ENCODE results near the gene RIOK1.
"Not testable (repeated sequence)": the region's sequence is repeated elsewhere in the genome, so short reads cannot be mapped to it uniquely, and the experiment has no call there.

Gene RIOK1

GRCh38 chr6:7389451-7390225 lies at the start of gene RIOK1, which contains the start of gene CAGE1:
Gene RIOK1, plus strand, starts transcription at chr6:7389808. Its CDS starts 195 bp downstream, at chr6:7390003.
Gene CAGE1, minus strand, starts transcription at chr6:7389742. Its CDS starts 2,569 bp downstream, at chr6:7387173.
- DNase-seq, result peak; percentile 40

DNA sequence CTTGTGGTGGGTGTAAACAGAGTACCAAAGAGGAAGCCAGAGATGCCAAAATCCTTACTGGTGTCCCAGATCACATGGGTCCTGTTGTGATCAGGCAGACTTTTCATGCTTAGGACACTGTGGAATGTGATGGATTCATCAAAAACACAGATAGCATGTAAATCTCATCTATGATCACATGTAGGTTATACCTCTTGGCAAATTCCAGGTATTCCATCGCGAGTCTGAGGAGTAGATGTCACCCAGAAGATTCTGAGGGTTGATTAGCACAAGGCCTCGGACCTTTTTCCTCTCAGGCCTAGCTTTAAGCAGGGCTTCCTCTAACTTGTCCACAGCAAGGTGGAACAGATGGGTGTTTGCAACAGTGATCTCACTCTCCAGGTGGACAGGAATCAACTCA lies 48.3 kb upstream of the RIOK1 start:
- DNase-seq, result no peak

- DNase-seq, result no peak
Observed at GRCh38 chr6:7341989-7342742, 47.4 kb upstream of the RIOK1 start.

DNA sequence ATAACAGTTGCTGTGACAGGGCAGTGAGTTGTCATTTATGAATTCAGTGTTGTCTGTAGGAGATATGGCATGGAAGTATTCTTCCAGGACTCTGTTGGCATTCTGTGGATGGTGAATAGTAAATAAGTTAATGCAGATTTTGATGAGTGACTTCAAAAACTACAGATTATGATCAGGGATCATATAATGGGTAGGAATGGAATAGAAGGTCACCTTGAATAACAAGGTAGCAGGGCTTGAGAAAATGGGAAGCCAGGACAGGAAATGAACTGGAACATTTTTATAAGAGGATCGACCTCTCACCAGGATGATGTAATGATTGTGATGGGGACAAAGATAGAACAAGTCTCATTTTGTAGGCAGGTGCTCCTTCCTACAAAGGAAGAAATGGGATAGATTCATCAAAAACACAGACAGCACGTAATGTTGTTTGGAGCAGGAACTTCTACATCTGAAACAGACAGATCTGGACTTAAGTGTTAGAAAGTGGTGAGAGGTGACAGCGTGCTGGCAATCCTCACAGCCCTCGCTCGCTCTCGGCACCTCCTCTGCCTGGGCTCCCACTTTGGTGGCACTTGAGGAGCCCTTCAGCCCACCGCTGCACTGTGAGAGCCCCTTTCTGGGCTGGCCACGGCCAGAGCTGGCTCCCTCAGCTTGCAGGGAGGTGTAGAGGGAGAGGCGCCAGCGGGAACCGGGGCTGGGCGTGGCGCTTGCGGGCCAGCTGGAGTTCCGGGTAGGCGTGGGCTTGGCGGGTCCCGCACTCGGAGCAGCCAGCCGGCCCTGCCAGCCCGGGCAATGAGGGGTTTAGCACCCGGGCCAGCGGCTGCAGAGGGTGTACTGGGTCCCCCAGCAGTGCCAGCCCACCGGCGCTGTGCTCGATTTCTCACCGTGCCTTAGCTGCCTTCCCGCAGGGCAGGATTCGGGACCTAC lies 45.8 kb upstream of the RIOK1 start:
- no peak for DNase-seq

DNA sequence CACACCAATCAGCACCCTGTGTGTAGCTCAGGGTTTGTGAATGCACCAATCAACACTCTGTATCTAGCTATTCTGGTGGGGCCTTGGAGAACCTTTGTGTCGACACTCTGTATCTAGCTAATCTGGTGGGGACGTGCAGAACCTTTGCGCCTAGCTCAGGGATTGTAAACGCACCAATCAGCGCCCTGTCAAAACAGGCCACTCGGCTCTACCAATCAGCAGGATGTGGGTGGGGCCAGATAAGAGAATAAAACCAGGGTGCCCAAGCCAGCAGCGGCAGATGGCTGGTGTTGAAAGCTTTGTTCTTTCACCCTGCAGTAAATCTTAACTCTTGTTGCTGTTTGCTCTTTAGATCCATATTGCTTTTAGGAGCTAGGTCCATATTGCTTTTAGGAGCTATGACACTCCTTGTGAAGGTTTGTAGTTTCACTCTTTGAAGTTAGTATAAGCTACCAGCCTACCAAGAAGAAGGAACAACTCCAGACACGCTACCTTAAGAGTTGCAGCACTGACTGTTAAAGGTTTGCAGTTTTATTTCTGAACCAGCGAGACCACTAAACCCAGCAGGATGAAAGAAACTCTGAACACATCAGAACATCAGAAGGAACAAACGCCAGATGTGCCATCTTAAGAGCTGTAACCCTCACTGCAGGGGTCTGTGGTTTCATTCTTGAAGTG lies 44.7 kb upstream of the RIOK1 start:
- DNase-seq, result not testable (repeated sequence)

GRCh38 chr6:7347551-7347997 lies 42.0 kb upstream of the RIOK1 start:
- not testable (repeated sequence) for DNase-seq

- DNase-seq, result not testable (repeated sequence)
Observed at GRCh38 chr6:7350591-7350990, 39.0 kb upstream of the RIOK1 start.

GRCh38 chr6:7351916-7352315 lies 37.7 kb upstream of the RIOK1 start:
- DNase-seq, result not testable (repeated sequence)

DNA sequence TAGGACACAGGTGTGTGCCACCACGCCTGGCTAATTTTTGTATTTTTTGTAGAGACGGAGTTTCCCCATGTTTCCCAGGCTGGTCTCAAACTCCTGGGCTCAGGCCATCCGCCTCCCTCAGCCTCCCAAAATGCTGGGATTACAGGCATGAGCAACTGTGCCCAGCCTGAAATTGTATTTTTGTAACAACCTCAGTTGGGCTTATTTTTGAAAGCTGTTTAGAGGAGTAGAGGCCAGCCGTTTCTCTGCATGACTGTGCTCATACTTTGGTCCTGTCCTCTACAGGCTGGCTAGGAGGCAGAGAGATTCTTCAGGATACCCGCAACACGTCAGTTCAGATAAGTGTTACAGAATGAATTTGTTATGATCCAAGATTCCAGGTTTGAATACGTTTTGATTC lies 22.2 kb upstream of the RIOK1 start:
- no peak for DNase-seq

DNA sequence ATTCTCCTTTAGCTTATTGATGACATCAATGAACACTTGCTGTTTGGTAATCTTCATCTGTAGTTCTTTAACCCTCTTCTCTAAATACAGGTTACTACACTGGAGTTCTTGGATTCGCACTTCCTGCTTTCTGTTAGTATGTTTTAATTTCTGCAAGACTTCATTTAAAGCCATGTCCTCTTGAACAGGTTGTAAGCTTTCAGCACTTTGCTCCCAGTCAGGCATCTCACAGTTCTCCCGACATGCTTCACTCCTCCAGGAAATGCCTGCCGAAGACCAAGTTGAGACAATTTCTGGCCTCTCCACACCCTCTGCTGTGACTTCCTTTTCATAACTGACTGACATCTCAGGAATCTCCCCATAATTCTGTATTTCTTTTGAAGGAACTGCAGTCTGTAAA lies 15.9 kb upstream of the RIOK1 start:
- DNase-seq, result no peak

GRCh38 chr6:7377961-7378360 lies 11.6 kb upstream of the RIOK1 start:
- no peak for DNase-seq

- no peak for DNase-seq
Observed at GRCh38 chr6:7378740-7379139, 10.9 kb upstream of the RIOK1 start.

DNA sequence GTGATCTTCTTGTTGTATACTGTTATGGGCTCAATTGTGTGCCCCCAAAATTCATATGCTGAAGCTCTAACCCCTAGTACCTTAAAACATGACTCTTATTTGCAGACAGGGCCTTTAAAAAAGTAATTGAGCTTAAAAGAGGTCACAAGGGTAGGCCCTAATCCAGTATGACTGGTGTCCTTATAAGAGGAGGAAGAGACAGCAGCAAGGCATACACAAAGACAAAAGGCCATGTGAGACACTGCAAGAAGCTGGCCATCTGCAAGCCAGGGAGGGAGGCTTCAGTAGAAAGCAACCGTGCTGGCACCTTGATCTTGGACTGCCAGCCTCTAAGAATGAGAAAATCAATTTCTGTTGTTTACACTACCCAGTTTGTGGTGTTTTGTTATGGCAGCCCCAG lies 8.5 kb upstream of the RIOK1 start:
- DNase-seq, result no peak

GRCh38 chr6:7389162-7389450 lies 502 bp upstream of the RIOK1 start:
- DNase-seq, result no peak

- no peak for DNase-seq
Observed at GRCh38 chr6:7390226-7390878, 744 bp downstream of the RIOK1 start.

GRCh38 chr6:7391151-7391550 lies 1.5 kb downstream of the RIOK1 start:
- DNase-seq, result no peak

DNA sequence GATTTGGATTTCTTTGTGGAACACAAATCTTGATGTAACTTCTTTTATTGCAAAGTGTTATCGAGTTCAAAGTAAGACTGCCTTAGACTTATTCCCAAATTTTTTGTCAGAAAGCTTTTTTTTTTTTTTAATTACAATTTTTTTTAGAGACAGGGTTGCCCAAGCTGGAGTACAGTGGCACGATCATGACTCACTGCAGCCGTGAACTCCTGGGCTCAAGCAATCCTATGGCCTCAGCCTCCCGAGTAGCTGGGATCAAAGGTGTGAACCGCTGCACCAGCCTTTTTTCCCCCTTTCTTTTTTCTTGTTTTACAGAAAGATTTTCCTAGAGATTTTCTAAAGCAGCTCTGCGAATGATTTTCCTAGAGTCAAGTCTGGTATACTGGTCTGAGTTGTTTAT lies 2.8 kb downstream of the RIOK1 start:
- no peak for DNase-seq

DNA sequence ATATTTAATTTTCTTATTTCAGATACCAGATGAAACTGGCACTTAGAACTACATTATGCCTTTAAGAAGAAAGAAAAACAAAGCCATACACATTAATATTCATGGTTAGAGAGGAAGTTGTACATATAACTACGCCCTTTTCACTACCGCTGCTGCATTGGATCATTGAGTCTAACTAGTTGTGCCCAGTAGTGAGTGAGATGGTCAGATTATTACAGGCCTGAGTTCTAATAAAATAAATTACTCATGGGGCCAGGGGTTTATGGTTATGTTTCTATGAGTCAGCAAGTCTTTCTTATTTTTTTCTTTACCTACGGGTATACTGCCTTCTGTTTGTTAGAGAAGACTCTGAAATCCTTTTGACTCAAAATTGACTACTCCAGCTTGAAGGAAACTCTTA lies 11.5 kb downstream of the RIOK1 start:
- no peak for DNase-seq

DNA sequence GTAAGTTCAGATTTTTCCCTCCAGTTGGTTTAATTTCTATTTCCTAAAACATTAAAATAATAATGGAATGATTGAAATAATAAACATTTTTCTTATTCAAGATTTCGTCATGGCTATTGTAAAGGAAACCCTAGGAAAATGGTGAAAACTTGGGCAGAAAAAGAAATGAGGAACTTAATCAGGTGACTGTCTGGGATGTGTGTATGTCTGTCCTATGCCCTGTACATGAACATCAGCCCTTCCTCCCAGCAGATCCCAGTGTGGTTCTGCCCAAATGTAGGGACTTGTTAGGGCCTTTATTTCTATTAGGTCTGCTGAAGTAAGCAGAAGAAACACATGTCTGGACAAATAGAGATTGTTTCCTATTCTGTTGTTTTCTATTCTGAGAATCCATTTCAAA lies 13.1 kb downstream of the RIOK1 start:
- no peak for DNase-seq

DNA sequence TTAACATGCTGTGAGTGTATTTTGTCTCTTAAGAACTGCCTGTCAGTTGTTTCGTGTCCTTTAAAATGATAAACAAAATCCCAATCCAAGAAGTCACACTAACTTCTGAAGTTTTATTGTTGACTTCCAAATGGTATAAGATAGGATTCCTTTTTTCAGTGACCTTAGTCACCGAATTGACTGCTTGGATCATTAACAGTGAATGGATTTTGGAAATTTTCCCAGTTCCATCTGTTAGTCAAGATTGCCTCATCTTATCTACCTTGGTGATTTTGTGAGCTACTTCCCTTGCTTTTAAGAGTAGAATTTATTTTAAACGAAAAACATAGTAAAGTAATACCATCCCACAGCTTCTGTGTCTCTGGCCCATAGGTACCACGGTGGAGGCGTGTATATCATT lies 14.9 kb downstream of the RIOK1 start:
- no peak for DNase-seq

DNA sequence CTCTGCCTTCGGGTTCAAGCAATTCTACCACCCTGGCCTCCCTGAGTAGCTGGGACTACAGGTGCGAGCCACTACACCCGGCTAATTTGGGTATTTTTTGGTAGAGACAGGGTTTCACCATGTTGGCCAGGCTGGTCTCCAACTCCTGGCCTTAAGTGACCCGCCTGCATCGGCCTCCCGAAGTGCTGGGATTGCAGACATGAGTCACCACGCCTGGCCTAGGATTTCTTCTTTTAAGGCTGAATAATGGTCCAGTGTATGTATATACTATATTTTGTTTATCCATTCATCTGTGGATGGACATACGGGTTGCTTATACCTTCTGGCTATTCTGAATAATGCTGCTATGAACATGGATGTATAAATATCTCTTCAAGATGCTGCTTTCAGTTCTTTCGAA lies 17.1 kb downstream of the RIOK1 start:
- no peak for DNase-seq

- DNase-seq, result no peak
Observed at GRCh38 chr6:7409740-7410139, 20.1 kb downstream of the RIOK1 start.

Data from DMS79 treated with DMSO at 0.1 percent for 48 hours (cell line).